GM12892 (cell line): ENCODE data around the gene EXD1.

Source experiments
- POLR2A ChIP-seq: IDR thresholded peaks from 2 replicates; pipeline ENCODE4 v1.6.1; 2011; ENCODE audit warnings: low read depth, low read length, control low read depth
- POLR2AphosphoS5 ChIP-seq: IDR thresholded peaks from 2 replicates; pipeline ENCODE4 v1.6.1; 2011; ENCODE audit warnings: low read depth, low read length, control low read depth
- TAF1 ChIP-seq: IDR thresholded peaks from 2 replicates; pipeline ENCODE4 v1.6.1; 2011; ENCODE audit warnings: low read depth, mild to moderate bottlenecking, control low read depth, low read length, borderline replicate concordance

GRCh38 chr15:41169781-41170180 is 60.8 kb downstream of the EXD1 start:
- TF ChIP-seq POLR2AphosphoS5 = no peak
- TF ChIP-seq POLR2A = no peak
- no peak for TF ChIP-seq TAF1
